Subcutaneous abdominal adipose tissue (tissue), 5 donors: ENCODE measurements around the gene ZDHHC22.
"Not testable (repeated sequence)": the region's sequence is repeated elsewhere in the genome, so short reads cannot be mapped to it uniquely, and the experiment has no call there.

Experiments used
- H3K27ac ChIP-seq: one replicate; pipeline ENCODE4 v1.7.0; 2013; ENCODE audit warnings: low read depth, mild to moderate bottlenecking, inconsistent platforms, low read length, moderate library complexity
- H3K27me3 ChIP-seq, 5 donors: one replicate each; pipeline ENCODE4 v1.7.0; 2013; ENCODE audit warnings: low read length in 5 of 5, inconsistent platforms in 1 of 5; ENCODE audit not compliant: control insufficient read depth in 5 of 5, insufficient read depth in 4 of 5
- H3K36me3 ChIP-seq, 5 donors: one replicate each; pipeline ENCODE4 v1.7.0; 2013; ENCODE audit warnings: low read length in 5 of 5; ENCODE audit not compliant: control insufficient read depth in 5 of 5, insufficient read depth in 5 of 5
- H3K4me1 ChIP-seq, 5 donors: one replicate each; pipeline ENCODE4 v1.7.0; 2013; ENCODE audit warnings: low read length in 5 of 5, mild to moderate bottlenecking in 3 of 5, moderate library complexity in 1 of 5; ENCODE audit not compliant: control insufficient read depth in 5 of 5, insufficient read depth in 5 of 5
- H3K4me3 ChIP-seq, 5 donors: one replicate each; pipeline ENCODE4 v1.7.0; 2013; ENCODE audit warnings: low read length in 5 of 5, low read depth in 1 of 5
- H3K9ac ChIP-seq, 5 donors: one replicate each; pipeline ENCODE4 v1.7.0; 2013; ENCODE audit warnings: low read length in 5 of 5, mild to moderate bottlenecking in 4 of 5, moderate library complexity in 3 of 5
- H3K9me3 ChIP-seq, 5 donors: one replicate each; pipeline ENCODE4 v1.7.0; 2013; ENCODE audit warnings: low read length in 5 of 5; ENCODE audit not compliant: control insufficient read depth in 5 of 5
- donor health status: healthy.
- donor health status: healthy.
- donor health status: healthy.
- donor health status: healthy.
- donor health status: healthy.

ZDHHC22 gene

GRCh38 chr14:77180726-77181602 is 39.4 kb upstream of the ZDHHC22 start:
- H3K4me1 ChIP-seq: peaks cover 0 to 11% (median 9%) of the 10 kb centered on the region in 5 donors
- no peak overlapping the region for H3K9ac ChIP-seq
- no peaks in the 10 kb centered on the region for H3K9me3 ChIP-seq
- H3K27ac ChIP-seq: no peak overlapping the region
- H3K36me3 ChIP-seq: no peaks in the 10 kb centered on the region
- H3K27me3 ChIP-seq: peaks cover 16 to 51% (median 43%) of the 10 kb centered on the region in 5 donors
- no peak overlapping the region for H3K4me3 ChIP-seq

DNA sequence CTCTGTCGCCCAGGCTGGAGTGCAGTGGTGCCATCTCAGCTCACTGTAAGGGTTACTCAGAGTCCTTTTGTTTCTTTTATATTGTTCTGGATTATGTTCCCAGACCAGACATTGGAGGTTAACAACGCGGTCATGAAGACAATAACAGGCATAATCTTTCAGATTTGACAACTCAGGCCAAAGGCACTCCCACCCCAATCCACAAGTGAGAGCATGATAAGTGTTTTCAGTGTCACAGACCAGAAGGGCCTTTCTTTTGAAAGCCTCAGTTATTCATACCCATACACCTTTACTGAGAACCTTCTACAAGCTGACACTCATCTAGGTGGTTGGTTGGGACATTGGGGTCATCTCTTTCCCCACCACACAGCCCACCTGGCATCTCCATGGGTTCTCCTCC is 37.1 kb upstream of the ZDHHC22 start:
- Histone ChIP-seq H3K9me3 (no peaks in the 10 kb centered on the region), H3K27me3 (peaks cover 16 to 36% (median 32%) of the 10 kb centered on the region in 5 donors), H3K9ac (no peak overlapping the region)

DNA sequence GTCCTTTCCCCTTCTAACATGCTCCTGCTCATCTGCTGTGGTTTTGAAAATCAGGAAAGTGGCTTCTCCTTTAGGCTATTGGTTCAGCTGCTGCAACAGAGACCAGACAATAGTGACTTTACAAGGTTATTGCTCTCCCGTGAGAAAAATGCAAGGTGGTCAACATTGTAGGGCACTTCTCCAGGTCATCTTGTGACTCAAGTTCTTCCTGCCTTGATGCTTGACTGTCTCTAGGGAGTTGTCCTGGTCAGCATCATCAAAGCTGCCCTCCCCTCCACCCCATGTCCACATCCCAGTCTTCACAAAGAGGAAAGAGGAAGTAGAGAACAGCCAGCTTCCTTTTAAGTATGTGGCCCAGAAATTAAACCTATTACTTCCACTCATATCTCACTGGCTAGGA is 36.1 kb upstream of the ZDHHC22 start:
- Histone ChIP-seq H3K27ac (no peak overlapping the region), H3K4me3 (no peak overlapping the region), H3K27me3 (peaks cover 16 to 26% (median 23%) of the 10 kb centered on the region in 5 donors), H3K4me1 (peaks cover 0 to 11% (median 9%) of the 10 kb centered on the region in 5 donors), H3K36me3 (no peaks in the 10 kb centered on the region), H3K9ac (no peak overlapping the region), H3K9me3 (no peaks in the 10 kb centered on the region)

More for the DNA sequence above, 37.1 kb upstream of the ZDHHC22 start:
- Histone ChIP-seq H3K4me3 (no peak overlapping the region), H3K36me3 (no peaks in the 10 kb centered on the region), H3K4me1 (peaks cover 0 to 11% (median 9%) of the 10 kb centered on the region in 5 donors), H3K27ac (no peak overlapping the region)

DNA sequence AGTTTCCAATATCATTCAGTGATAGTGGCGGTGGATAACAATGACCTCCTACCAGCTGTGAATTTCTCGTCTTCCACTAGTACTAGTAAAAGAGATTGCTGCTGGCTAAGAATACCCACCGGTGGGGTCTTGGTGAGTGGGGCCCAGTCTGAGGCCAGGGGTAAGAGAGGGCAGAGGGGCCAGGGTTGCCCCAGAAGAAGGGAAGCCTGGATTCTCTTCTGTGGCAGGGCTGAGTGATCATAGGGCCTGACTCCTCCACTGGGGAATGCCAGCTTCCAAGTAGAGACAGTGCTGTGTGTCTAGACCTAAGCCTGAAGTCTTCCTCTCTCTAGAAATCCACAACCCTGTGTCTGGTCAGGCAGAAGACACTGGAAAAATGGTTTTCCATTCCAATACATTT is 34.3 kb upstream of the ZDHHC22 start:
- no peak overlapping the region for H3K4me3 ChIP-seq
- H3K36me3 ChIP-seq: no peaks in the 10 kb centered on the region
- H3K9ac ChIP-seq: no peak overlapping the region
- H3K27me3 ChIP-seq: peaks cover 1 to 9% (median 6%) of the 10 kb centered on the region in 5 donors
- H3K27ac ChIP-seq: no peak overlapping the region
- H3K4me1 ChIP-seq: no peaks in the 10 kb centered on the region
- H3K9me3 ChIP-seq: peaks cover 0 to 7% (median 4%) of the 10 kb centered on the region in 5 donors

- not testable (repeated sequence) for H3K4me3 ChIP-seq, H3K36me3 ChIP-seq, H3K27me3 ChIP-seq, H3K4me1 ChIP-seq, H3K9ac ChIP-seq, H3K27ac ChIP-seq
- H3K9me3 ChIP-seq: peaks cover 0 to 18% (median 16%) of the 10 kb centered on the region in 5 donors
Observed at GRCh38 chr14:77173911-77174617, 32.5 kb upstream of the ZDHHC22 start.

DNA sequence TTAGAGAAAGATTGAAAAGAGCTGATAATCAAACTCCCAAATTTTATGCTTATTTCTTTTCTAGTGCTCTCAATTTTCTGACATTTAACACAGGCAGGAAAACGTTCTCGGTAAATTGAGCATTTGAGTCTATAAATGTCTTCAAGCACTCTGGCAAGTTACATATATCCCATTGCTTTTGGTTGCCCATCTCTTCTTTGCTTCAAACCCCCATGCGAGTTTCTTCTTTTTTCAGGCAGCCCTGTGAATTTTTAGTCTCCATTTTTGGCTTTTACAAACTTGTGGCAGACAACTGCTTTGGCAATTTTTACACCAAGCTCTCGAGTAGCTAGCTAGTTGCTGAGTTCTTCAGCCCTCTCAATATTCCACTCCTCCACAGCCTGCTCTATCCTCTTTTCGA is 31.3 kb upstream of the ZDHHC22 start:
- Histone ChIP-seq H3K9me3 (peaks cover 0 to 21% (median 17%) of the 10 kb centered on the region in 5 donors), H3K27me3 (peaks cover 0 to 5% (median 3%) of the 10 kb centered on the region in 5 donors), H3K27ac (no peak overlapping the region), H3K9ac (no peak overlapping the region), H3K36me3 (no peaks in the 10 kb centered on the region), H3K4me3 (no peak overlapping the region), H3K4me1 (no peaks in the 10 kb centered on the region)

DNA sequence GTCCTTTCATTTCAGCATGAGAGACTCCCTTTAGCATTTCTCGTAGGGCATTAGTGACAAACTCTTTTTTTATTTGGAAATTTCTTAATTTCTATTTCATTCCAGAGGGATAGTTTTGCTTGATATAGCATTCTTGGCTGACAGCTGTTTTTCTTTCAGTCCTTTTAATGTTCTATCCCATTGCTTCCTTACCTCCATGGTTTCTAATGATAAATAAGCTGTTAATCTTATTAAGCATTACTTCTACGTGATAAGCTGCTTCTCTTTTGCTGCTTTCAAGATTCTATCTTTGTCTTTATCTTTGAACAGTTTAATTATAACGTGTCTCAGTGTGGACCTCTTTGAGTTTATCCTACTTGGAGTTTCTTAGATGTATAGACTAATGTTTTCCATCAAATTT is 28.5 kb upstream of the ZDHHC22 start:
- Histone ChIP-seq H3K4me1 (no peaks in the 10 kb centered on the region), H3K4me3 (no peak overlapping the region), H3K36me3 (no peaks in the 10 kb centered on the region)

GRCh38 chr14:77161011-77161410 is 19.4 kb upstream of the ZDHHC22 start:
- H3K27ac ChIP-seq: no peak overlapping the region
- H3K36me3 ChIP-seq: no peaks in the 10 kb centered on the region
- peaks cover 5 to 12% (median 7%) of the 10 kb centered on the region in 5 donors for H3K4me1 ChIP-seq
- H3K27me3 ChIP-seq: peaks cover 5 to 16% (median 13%) of the 10 kb centered on the region in 5 donors
- H3K9ac ChIP-seq: no peak overlapping the region
- H3K9me3 ChIP-seq: no peaks in the 10 kb centered on the region
- H3K4me3 ChIP-seq: no peak overlapping the region

More for the DNA sequence above, 28.5 kb upstream of the ZDHHC22 start:
- Histone ChIP-seq H3K9me3 (peaks cover 0 to 21% (median 17%) of the 10 kb centered on the region in 5 donors), H3K27ac (no peak overlapping the region), H3K9ac (no peak overlapping the region), H3K27me3 (peaks cover 0 to 4% (median 0%) of the 10 kb centered on the region in 5 donors)

DNA sequence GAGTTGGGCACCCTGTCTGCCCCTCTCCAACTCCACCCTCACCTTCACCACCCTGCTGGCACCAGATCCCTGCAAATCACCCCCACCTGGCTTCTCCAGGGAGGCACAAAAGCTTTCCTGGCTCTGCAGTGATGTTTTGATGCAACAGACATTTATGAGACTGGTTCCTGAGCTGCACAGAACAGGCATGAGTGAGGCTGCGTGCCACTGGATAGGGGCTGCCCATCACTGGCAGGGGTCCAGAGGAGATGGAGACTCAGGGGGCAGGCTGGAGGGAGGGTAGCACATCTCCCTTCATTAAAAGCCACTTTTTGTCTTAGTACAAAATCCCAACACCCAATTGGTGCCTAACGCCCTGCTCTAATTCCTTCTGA is 17.3 kb upstream of the ZDHHC22 start:
- H3K27ac ChIP-seq: no peak overlapping the region
- no peaks in the 10 kb centered on the region for H3K36me3 ChIP-seq
- H3K9me3 ChIP-seq: no peaks in the 10 kb centered on the region
- no peak overlapping the region for H3K4me3 ChIP-seq
- H3K27me3 ChIP-seq: peaks cover 6 to 26% (median 22%) of the 10 kb centered on the region in 5 donors
- peaks cover 5 to 12% (median 7%) of the 10 kb centered on the region in 5 donors for H3K4me1 ChIP-seq
- no peak overlapping the region for H3K9ac ChIP-seq
